A549 treated with dexamethasone at 1 μM for 4 hours (cell line): ENCODE results near the gene MAGEB6. TPM values are rescaled to one million over a fixed set of nuclear protein-coding genes. Genes with fewer than 3 reads are reported as not detected.

Experiments used
- total RNA-seq: library from RNA; stranded (reverse); fragments of 200-300 nt; extraction: Qiagen RNA extraction; gene quantifications from 5 replicates; pipeline ENCODE4 v1.2.3, GENCODE V29; 2022

Gene MAGEB6
- total RNA-seq, result 0.04 TPM in 1 of 5 replicates, not detected in the others

GRCh38 chrX:26192204-26192603 is at the start of gene MAGEB6:
Gene MAGEB6, plus strand, starts transcription at chrX:26192440. Its CDS starts 1,407 bp downstream, at chrX:26193847.

GRCh38 chrX:26160301-26160700 is 31.9 kb upstream of the MAGEB6 start, which contains the start of gene MAGEB6B:
Gene MAGEB6B, plus strand, starts transcription at chrX:26160601. Its CDS starts 0 bp downstream, at chrX:26160601.

GRCh38 chrX:26215869-26216268 is 23.6 kb downstream of the MAGEB6 start, which contains the start of gene MAGEB5:
Gene MAGEB5, plus strand, starts transcription at chrX:26216169. Its CDS starts 1,133 bp downstream, at chrX:26217302.

Other genes with a start within 250 kb of the MAGEB6 start
- not detected in 5 replicates for gene MAGEB18, start 54.1 kb upstream of the MAGEB6 start, total RNA-seq
- not detected in 5 replicates for gene MAGEB6B, start 31.8 kb upstream of the MAGEB6 start, total RNA-seq
- not detected in 5 replicates for gene MAGEB5, start 23.7 kb downstream of the MAGEB6 start, total RNA-seq